HEK293 (cell line): ENCODE data around the gene DNAAF8.

Experiments used
- CTCF ChIA-PET: fragments of 350-600 bp; formaldehyde crosslinking; extraction: SDS; loops from one replicate; lab custom pipeline; 2021; ENCODE audit warnings: antibody characterized with exemption; lab: Yijun Ruan, JAX
- POLR2A ChIA-PET: fragments of 300-600 bp; formaldehyde crosslinking; extraction: SDS; loops from one replicate; lab custom pipeline; 2020; ENCODE audit warnings: antibody characterized with exemption, inconsistent platforms; lab: Yijun Ruan, JAX
- H3K27ac ChIP-seq: fragments of 200-500 bp; sonication (Bioruptor generic); 2 replicates; pipeline ENCODE4 v1.5.1; 2014; ENCODE audit warnings: low read depth, low read length, control low read depth, inconsistent platforms; ENCODE audit errors: extremely low read depth
- H3K36me3 ChIP-seq, 2 experiments: fragments of 200-500 bp in 1 of 2; sonication (Bioruptor generic) in 1 of 2; 1 replicate in 1 of 2; 2 replicates in 1 of 2; pipeline ENCODE4 v1.5.1; 2014 to 2017; ENCODE audit warnings: inconsistent platforms in 2 of 2, low read length in 2 of 2; ENCODE audit not compliant: control insufficient read depth in 2 of 2, insufficient read depth in 1 of 2
- H3K4me1 ChIP-seq: fragments of 200-500 bp; sonication (Bioruptor generic); 2 replicates; pipeline ENCODE4 v1.5.1; 2014; ENCODE audit warnings: mild to moderate bottlenecking, low read length, inconsistent platforms; ENCODE audit not compliant: control insufficient read depth, insufficient read depth
- H3K4me3 ChIP-seq: 2 replicates; pipeline ENCODE4 v1.5.1; 2011; ENCODE audit warnings: low read depth, mild to moderate bottlenecking, control low read depth, low read length, moderate library complexity
- H3K9me3 ChIP-seq: fragments of 200-500 bp; sonication (Bioruptor generic); 2 replicates; pipeline ENCODE4 v1.5.1; 2014; ENCODE audit warnings: low read depth, low read length, inconsistent platforms; ENCODE audit not compliant: control insufficient read depth, insufficient read depth
- BCL11A ChIP-seq: fragments of 450-650 bp; formaldehyde crosslinking; IDR thresholded peaks from 2 replicates; pipeline ENCODE4 v1.5.1; 2016; ENCODE audit warnings: low read depth, missing biosample characterization, missing genetic modification characterization
- GLIS1 ChIP-seq: fragments of 450-650 bp; formaldehyde crosslinking; IDR thresholded peaks from 2 replicates; pipeline ENCODE4 v1.5.1; 2016; ENCODE audit warnings: missing biosample characterization, missing genetic modification characterization
- HIC1 ChIP-seq: fragments of 450-650 bp; formaldehyde crosslinking; IDR thresholded peaks from 2 replicates; pipeline ENCODE4 v1.5.1; 2016; ENCODE audit warnings: missing biosample characterization, missing genetic modification characterization
- HOXD13 ChIP-seq: sonication (generic); formaldehyde crosslinking; IDR thresholded peaks from 2 replicates; pipeline ENCODE4 v1.8.0; 2022; ENCODE audit warnings: missing genetic modification reagents, borderline replicate concordance
- SCRT1 ChIP-seq: fragments of 450-650 bp; formaldehyde crosslinking; IDR thresholded peaks from 2 replicates; pipeline ENCODE4 v1.5.1; 2016; ENCODE audit warnings: missing biosample characterization, missing genetic modification characterization, borderline replicate concordance
- SP7 ChIP-seq: fragments of 450-650 bp; formaldehyde crosslinking; IDR thresholded peaks from 2 replicates; pipeline ENCODE4 v1.5.1; 2016; ENCODE audit warnings: missing biosample characterization, missing genetic modification characterization
- ZBTB21 ChIP-seq: fragments of 450-650 bp; formaldehyde crosslinking; IDR thresholded peaks from 2 replicates; pipeline ENCODE4 v1.5.1; 2017; ENCODE audit warnings: missing biosample characterization, missing genetic modification characterization
- ZBTB49 ChIP-seq: fragments of 450-650 bp; formaldehyde crosslinking; IDR thresholded peaks from 2 replicates; pipeline ENCODE4 v1.5.1; 2016; ENCODE audit warnings: missing biosample characterization, missing genetic modification characterization, low read depth
- ZBTB6 ChIP-seq: fragments of 450-650 bp; formaldehyde crosslinking; IDR thresholded peaks from 2 replicates; pipeline ENCODE4 v1.5.1; 2017; ENCODE audit warnings: missing biosample characterization, missing genetic modification characterization
- ZBTB8A ChIP-seq: fragments of 450-650 bp; formaldehyde crosslinking; IDR thresholded peaks from 2 replicates; pipeline ENCODE4 v1.5.1; 2016; ENCODE audit warnings: missing biosample characterization, missing genetic modification characterization
- ZNF146 ChIP-seq: fragments of 450-650 bp; formaldehyde crosslinking; IDR thresholded peaks from 2 replicates; pipeline ENCODE4 v1.5.1; 2016; ENCODE audit warnings: missing biosample characterization, missing genetic modification characterization
- ZNF19 ChIP-seq: fragments of 450-650 bp; formaldehyde crosslinking; IDR thresholded peaks from 2 replicates; pipeline ENCODE4; 2016; ENCODE audit warnings: missing biosample characterization, missing genetic modification characterization, low read depth
- ZNF211 ChIP-seq: fragments of 450-650 bp; formaldehyde crosslinking; IDR thresholded peaks from 2 replicates; pipeline ENCODE4 v1.5.1; 2016; ENCODE audit warnings: low read depth, missing biosample characterization, missing genetic modification characterization
- ZNF266 ChIP-seq: fragments of 450-650 bp; formaldehyde crosslinking; IDR thresholded peaks from 2 replicates; pipeline ENCODE4 v1.5.1; 2016; ENCODE audit warnings: missing biosample characterization, missing genetic modification characterization, low read depth
- ZNF302 ChIP-seq: fragments of 450-650 bp; formaldehyde crosslinking; IDR thresholded peaks from 2 replicates; pipeline ENCODE4 v1.5.1; 2016; ENCODE audit warnings: missing biosample characterization, missing genetic modification characterization, low read depth
- ZNF350 ChIP-seq: fragments of 450-650 bp; formaldehyde crosslinking; IDR thresholded peaks from 2 replicates; pipeline ENCODE4 v1.5.0; 2017; ENCODE audit warnings: missing biosample characterization, mild to moderate bottlenecking, missing genetic modification characterization
- ZNF423 ChIP-seq: fragments of 450-650 bp; formaldehyde crosslinking; IDR thresholded peaks from 2 replicates; pipeline ENCODE4 v1.5.1; 2016; ENCODE audit warnings: missing biosample characterization, missing genetic modification characterization
- ZNF768 ChIP-seq: fragments of 450-650 bp; formaldehyde crosslinking; IDR thresholded peaks from 2 replicates; pipeline ENCODE4 v1.5.1; 2018; ENCODE audit warnings: missing biosample characterization, mild to moderate bottlenecking, missing genetic modification characterization
- ZNF777 ChIP-seq: fragments of 450-650 bp; formaldehyde crosslinking; IDR thresholded peaks from 2 replicates; pipeline ENCODE4 v1.5.1; 2017; ENCODE audit warnings: missing biosample characterization, missing genetic modification characterization, borderline replicate concordance
- TF ChIP-seq, protein P1 (sequence below): IDR thresholded peaks from 2 replicates; pipeline ENCODE4 v1.6.1; 2011; ENCODE audit warnings: mild to moderate bottlenecking, low read depth, low read length, borderline replicate concordance
- TF ChIP-seq, protein P2 (sequence below): fragments of 450-650 bp; formaldehyde crosslinking; IDR thresholded peaks from 2 replicates; pipeline ENCODE4 v1.5.1; 2017; ENCODE audit warnings: missing biosample characterization, missing genetic modification characterization
- TF ChIP-seq, protein P3 (sequence below): fragments of 450-650 bp; formaldehyde crosslinking; IDR thresholded peaks from 2 replicates; pipeline ENCODE4 v1.5.1; 2016; ENCODE audit warnings: missing biosample characterization, missing genetic modification characterization

The DNAAF8 gene

DNA sequence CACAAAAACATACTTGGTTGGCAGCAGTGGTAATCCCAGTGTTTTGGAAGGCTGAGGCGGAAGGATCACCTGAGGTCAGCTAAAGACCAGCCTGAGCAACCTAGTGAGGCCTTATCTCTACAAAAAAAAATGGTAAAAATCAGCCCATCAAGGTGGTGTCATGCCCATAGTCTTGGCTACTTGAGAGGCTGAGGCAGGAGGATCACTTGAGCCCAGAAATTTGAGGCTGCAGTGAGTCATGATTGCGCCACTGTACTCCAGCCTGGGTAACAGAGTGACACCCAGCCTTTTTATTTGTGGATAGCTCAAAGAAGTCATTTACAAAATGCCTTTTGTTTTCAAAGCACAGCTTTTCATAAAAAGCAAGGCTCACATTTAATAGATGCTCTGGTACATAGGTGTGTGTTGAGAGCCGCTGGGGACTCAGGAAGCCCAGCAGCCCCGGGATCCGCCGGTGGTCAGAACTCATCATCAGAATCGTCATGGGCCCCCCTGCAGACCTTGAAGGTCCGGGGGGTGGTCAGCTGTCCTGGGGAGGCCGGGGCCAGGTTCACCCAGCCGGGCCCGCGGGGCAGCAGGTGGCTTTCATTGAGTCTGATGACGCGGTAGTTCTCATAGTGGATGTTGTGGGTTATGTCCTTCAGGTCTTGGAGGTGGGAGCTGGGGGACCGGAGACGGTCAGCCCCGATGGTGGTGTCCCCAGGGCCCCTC is 43.2 kb downstream of the DNAAF8 start:
- H3K4me1 ChIP-seq, result peaks cover 2% of the 10 kb centered on the region; the same call in 1 of the 2 replicates
- H3K36me3 ChIP-seq, result no peaks in the 10 kb centered on the region
- POLR2A ChIA-PET, result no interaction called here
- no peaks in the 10 kb centered on the region for H3K9me3 ChIP-seq
- TF ChIP-seq SCRT1 (no peak), SP7 (tag by site-specific recombination) (no peak), ZNF350 (tag by site-specific recombination) (no peak), ZNF777 (tag by site-specific recombination) (no peak), ZNF423 (no peak), ZBTB49 (tag by site-specific recombination) (no peak)
- TF ChIP-seq, protein P1, sequence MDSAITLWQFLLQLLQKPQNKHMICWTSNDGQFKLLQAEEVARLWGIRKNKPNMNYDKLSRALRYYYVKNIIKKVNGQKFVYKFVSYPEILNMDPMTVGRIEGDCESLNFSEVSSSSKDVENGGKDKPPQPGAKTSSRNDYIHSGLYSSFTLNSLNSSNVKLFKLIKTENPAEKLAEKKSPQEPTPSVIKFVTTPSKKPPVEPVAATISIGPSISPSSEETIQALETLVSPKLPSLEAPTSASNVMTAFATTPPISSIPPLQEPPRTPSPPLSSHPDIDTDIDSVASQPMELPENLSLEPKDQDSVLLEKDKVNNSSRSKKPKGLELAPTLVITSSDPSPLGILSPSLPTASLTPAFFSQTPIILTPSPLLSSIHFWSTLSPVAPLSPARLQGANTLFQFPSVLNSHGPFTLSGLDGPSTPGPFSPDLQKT, result no peak
- H3K4me3 ChIP-seq, result no peak overlapping the region
- CTCF ChIA-PET, result no interaction called here
- H3K27ac ChIP-seq, result no peak overlapping the region

- Histone ChIP-seq H3K4me1 (peaks cover 2% of the 10 kb centered on the region; the same call in 1 of the 2 replicates), H3K27ac (no peak overlapping the region), H3K4me3 (no peak overlapping the region), H3K36me3 (no peaks in the 10 kb centered on the region), H3K9me3 (no peaks in the 10 kb centered on the region)
- CTCF ChIA-PET, result no interaction called here
- POLR2A ChIA-PET, result no interaction called here
- TF ChIP-seq ZNF768 (tag by site-specific recombination), result no peak
- no peak for TF ChIP-seq ZNF146 (tag by site-specific recombination)
- no peak for TF ChIP-seq ZNF266 (tag by site-specific recombination)
- no peak for TF ChIP-seq ZBTB8A
- TF ChIP-seq, protein P2, sequence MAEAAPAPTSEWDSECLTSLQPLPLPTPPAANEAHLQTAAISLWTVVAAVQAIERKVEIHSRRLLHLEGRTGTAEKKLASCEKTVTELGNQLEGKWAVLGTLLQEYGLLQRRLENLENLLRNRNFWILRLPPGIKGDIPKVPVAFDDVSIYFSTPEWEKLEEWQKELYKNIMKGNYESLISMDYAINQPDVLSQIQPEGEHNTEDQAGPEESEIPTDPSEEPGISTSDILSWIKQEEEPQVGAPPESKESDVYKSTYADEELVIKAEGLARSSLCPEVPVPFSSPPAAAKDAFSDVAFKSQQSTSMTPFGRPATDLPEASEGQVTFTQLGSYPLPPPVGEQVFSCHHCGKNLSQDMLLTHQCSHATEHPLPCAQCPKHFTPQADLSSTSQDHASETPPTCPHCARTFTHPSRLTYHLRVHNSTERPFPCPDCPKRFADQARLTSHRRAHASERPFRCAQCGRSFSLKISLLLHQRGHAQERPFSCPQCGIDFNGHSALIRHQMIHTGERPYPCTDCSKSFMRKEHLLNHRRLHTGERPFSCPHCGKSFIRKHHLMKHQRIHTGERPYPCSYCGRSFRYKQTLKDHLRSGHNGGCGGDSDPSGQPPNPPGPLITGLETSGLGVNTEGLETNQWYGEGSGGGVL (tag by site-specific recombination), result no peak
- no peak for TF ChIP-seq HIC1 (tag by site-specific recombination)
- TF ChIP-seq ZBTB21, result no peak
- TF ChIP-seq, protein P3, sequence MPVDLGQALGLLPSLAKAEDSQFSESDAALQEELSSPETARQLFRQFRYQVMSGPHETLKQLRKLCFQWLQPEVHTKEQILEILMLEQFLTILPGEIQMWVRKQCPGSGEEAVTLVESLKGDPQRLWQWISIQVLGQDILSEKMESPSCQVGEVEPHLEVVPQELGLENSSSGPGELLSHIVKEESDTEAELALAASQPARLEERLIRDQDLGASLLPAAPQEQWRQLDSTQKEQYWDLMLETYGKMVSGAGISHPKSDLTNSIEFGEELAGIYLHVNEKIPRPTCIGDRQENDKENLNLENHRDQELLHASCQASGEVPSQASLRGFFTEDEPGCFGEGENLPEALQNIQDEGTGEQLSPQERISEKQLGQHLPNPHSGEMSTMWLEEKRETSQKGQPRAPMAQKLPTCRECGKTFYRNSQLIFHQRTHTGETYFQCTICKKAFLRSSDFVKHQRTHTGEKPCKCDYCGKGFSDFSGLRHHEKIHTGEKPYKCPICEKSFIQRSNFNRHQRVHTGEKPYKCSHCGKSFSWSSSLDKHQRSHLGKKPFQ, result no peak
- TF ChIP-seq ZNF19 (tag by site-specific recombination), result no peak
- TF ChIP-seq HOXD13 (CRISPR knock-in tag), result no peak
- TF ChIP-seq ZBTB6 (tag by site-specific recombination), result no peak
- TF ChIP-seq GLIS1, result no peak
- TF ChIP-seq BCL11A (tag by site-specific recombination), result no peak
- no peak for TF ChIP-seq ZNF211 (tag by site-specific recombination)
- TF ChIP-seq ZNF302 (tag by site-specific recombination), result no peak
Measured at GRCh38 chr16:4778050-4778392, 43.7 kb downstream of the DNAAF8 start.
